HG03432 (cell line): ENCODE data around the gene CALR3.
"Not testable (repeated sequence)": the region's sequence is repeated elsewhere in the genome, so short reads cannot be mapped to it uniquely, and the experiment has no call there.

Source experiments
- ATAC-seq: cut with Tn5 transposase; IDR thresholded peaks from one replicate; pipeline ENCODE4 v1.9.1; 2021; ENCODE audit warnings: mild to moderate bottlenecking, moderate library complexity; ENCODE audit not compliant: unreplicated experiment

The CALR3 gene

GRCh38 chr19:16524991-16525734 lies 29.2 kb upstream of the CALR3 start:
- ATAC-seq = no peak

- no peak for ATAC-seq
Measured at GRCh38 chr19:16522559-16523377, 26.8 kb upstream of the CALR3 start.

GRCh38 chr19:16521715-16522289 lies 25.8 kb upstream of the CALR3 start:
- ATAC-seq = no peak

- no peak for ATAC-seq
Measured at GRCh38 chr19:16520986-16521624, 25.1 kb upstream of the CALR3 start.

- no peak for ATAC-seq
Measured at GRCh38 chr19:16520074-16520973, 24.4 kb upstream of the CALR3 start.

- no peak for ATAC-seq
Measured at GRCh38 chr19:16519230-16519687, 23.3 kb upstream of the CALR3 start.

- no peak for ATAC-seq
Measured at GRCh38 chr19:16518483-16519229, 22.7 kb upstream of the CALR3 start.

GRCh38 chr19:16518061-16518460 lies 22.1 kb upstream of the CALR3 start:
- no peak for ATAC-seq

- no peak for ATAC-seq
Measured at GRCh38 chr19:16516923-16517610, 21.1 kb upstream of the CALR3 start.

GRCh38 chr19:16516381-16516780 lies 20.4 kb upstream of the CALR3 start:
- ATAC-seq = no peak

GRCh38 chr19:16514383-16515019 lies 18.5 kb upstream of the CALR3 start:
- ATAC-seq = no peak

GRCh38 chr19:16512611-16513010 lies 16.6 kb upstream of the CALR3 start:
- not testable (repeated sequence) for ATAC-seq

- ATAC-seq = no peak
Measured at GRCh38 chr19:16509141-16510061, 13.4 kb upstream of the CALR3 start.

GRCh38 chr19:16508546-16508945 lies 12.6 kb upstream of the CALR3 start:
- no peak for ATAC-seq

GRCh38 chr19:16506961-16507360 lies 11.0 kb upstream of the CALR3 start:
- ATAC-seq = no peak

GRCh38 chr19:16506161-16506560 lies 10.2 kb upstream of the CALR3 start:
- not testable (repeated sequence) for ATAC-seq

GRCh38 chr19:16504271-16504670 lies 8.3 kb upstream of the CALR3 start:
- no peak for ATAC-seq
